ENCODE results near the gene IQCC.

IQCC gene

GRCh38 chr1:32195972-32196823 lies 9.3 kb upstream of the IQCC start:
- no peak for DNase-seq (ENCODE audit: low read depth)

- no peak for DNase-seq (ENCODE audit: low read depth)
These were observed 8.4 kb upstream of the IQCC start for GRCh38 chr1:32197074-32197473.

GRCh38 chr1:32197837-32198236 lies 7.6 kb upstream of the IQCC start:
- DNase-seq (ENCODE audit: low read depth) = no peak

GRCh38 chr1:32198237-32199042 lies 7.0 kb upstream of the IQCC start:
- no peak for DNase-seq (ENCODE audit: low read depth)

GRCh38 chr1:32199043-32199716 lies 6.3 kb upstream of the IQCC start:
- DNase-seq (ENCODE audit: low read depth) = no peak

- DNase-seq (ENCODE audit: low read depth) = no peak
These were observed 5.8 kb upstream of the IQCC start for GRCh38 chr1:32199717-32200072.

GRCh38 chr1:32200226-32201010 lies 5.1 kb upstream of the IQCC start, which contains the start of gene CCDC28B:
Gene CCDC28B, plus strand, starts transcription at chr1:32200595. Its CDS starts 1,341 bp downstream, at chr1:32201936.
- no peak for DNase-seq (ENCODE audit: low read depth)

GRCh38 chr1:32201011-32201855 lies 4.2 kb upstream of the IQCC start:
- no peak for DNase-seq (ENCODE audit: low read depth)

- DNase-seq (ENCODE audit: low read depth) = no peak
These were observed 519 bp upstream of the IQCC start for GRCh38 chr1:32204943-32205361.

- no peak for DNase-seq (ENCODE audit: low read depth)
These were observed 3.0 kb downstream of the IQCC start for GRCh38 chr1:32208469-32208868.

- no peak for DNase-seq (ENCODE audit: low read depth)
These were observed 3.4 kb downstream of the IQCC start, which contains the start of gene DCDC2B for GRCh38 chr1:32208891-32209328. Gene DCDC2B, plus strand, starts transcription at chr1:32209089. Its CDS starts 5 bp downstream, at chr1:32209094.

- DNase-seq (ENCODE audit: low read depth) = no peak
These were observed 10.4 kb downstream of the IQCC start for GRCh38 chr1:32215629-32216480.

GRCh38 chr1:32216566-32216965 lies 11.1 kb downstream of the IQCC start:
- DNase-seq (ENCODE audit: low read depth) = no peak

- DNase-seq (ENCODE audit: low read depth) = peak; percentile 75
These were observed 13.6 kb downstream of the IQCC start for GRCh38 chr1:32219022-32219421.

- no peak for DNase-seq (ENCODE audit: low read depth)
These were observed 15.5 kb downstream of the IQCC start for GRCh38 chr1:32220746-32221580.

- DNase-seq (ENCODE audit: low read depth) = no peak
These were observed 16.1 kb downstream of the IQCC start for GRCh38 chr1:32221581-32221979.

- DNase-seq (ENCODE audit: low read depth) = peak; percentile 80
These were observed 16.7 kb downstream of the IQCC start, which contains the start of the genes EIF3I and TMEM234 for GRCh38 chr1:32221980-32222755. Gene EIF3I, plus strand, starts transcription at chr1:32222407. Its CDS starts 35 bp downstream, at chr1:32222442. Gene TMEM234, minus strand, starts transcription at chr1:32222353. Its CDS starts 31 bp downstream, at chr1:32222322.

GRCh38 chr1:32223683-32224082 lies 18.2 kb downstream of the IQCC start:
- no peak for DNase-seq (ENCODE audit: low read depth)

Data from GM04504 (cell line).